ENCODE data around the gene TCEAL6. TPM values are rescaled to one million over a fixed set of nuclear protein-coding genes. Genes with fewer than 3 reads are reported as not detected.
"Not testable (repeated sequence)": the region's sequence is repeated elsewhere in the genome, so short reads cannot be mapped to it uniquely, and the experiment has no call there.

TCEAL6 gene
- not detected in 2 replicates for total RNA-seq

- intact Hi-C loops (cut with micrococcal nuclease) = not testable (repeated sequence)
These were observed at the start of gene TCEAL6 for GRCh38 chrX:102142274-102142673. TSS of gene TCEAL6 (minus strand) at chrX:102142481.

GRCh38 chrX:102185967-102186720 lies 43.9 kb upstream of the TCEAL6 start:
- intact Hi-C loops (cut with micrococcal nuclease) = no loop called here

GRCh38 chrX:102155806-102156179 lies 13.5 kb upstream of the TCEAL6 start, which contains the start of gene BEX5:
TSS of gene BEX5 (minus strand) at chrX:102155977. CDS start at chrX:102154265, 1,712 bp downstream.
- intact Hi-C loops (cut with micrococcal nuclease) = loop anchor here (2.0 to 5.0 kb wide), 2 partner anchors 223 to 741 kb away; partner anchors contain the start of gene ZMAT1

- intact Hi-C loops (cut with micrococcal nuclease) = loop anchor here (2.0 to 5.0 kb wide), 2 partner anchors 223 to 740 kb away; partner anchors contain the start of gene ZMAT1
These were observed 12.9 kb upstream of the TCEAL6 start for GRCh38 chrX:102154900-102155805.

- intact Hi-C loops (cut with micrococcal nuclease) = loop anchor here (2.0 kb wide), 1 partner anchor 740 kb away; no protein-coding TSS in a partner anchor
These were observed 12.1 kb upstream of the TCEAL6 start for GRCh38 chrX:102154218-102154860.

GRCh38 chrX:102141631-102142030 lies 650 bp downstream of the TCEAL6 start:
- intact Hi-C loops (cut with micrococcal nuclease) = not testable (repeated sequence)

GRCh38 chrX:102140876-102141275 lies 1.4 kb downstream of the TCEAL6 start:
- intact Hi-C loops (cut with micrococcal nuclease) = not testable (repeated sequence)

GRCh38 chrX:102138064-102138463 lies 4.2 kb downstream of the TCEAL6 start:
- intact Hi-C loops (cut with micrococcal nuclease) = no loop called here

- intact Hi-C loops (cut with micrococcal nuclease) = no loop called here
These were observed 12.8 kb downstream of the TCEAL6 start for GRCh38 chrX:102129473-102129872.

- intact Hi-C loops (cut with micrococcal nuclease) = no loop called here
These were observed 15.4 kb downstream of the TCEAL6 start for GRCh38 chrX:102126863-102127262.

GRCh38 chrX:102126080-102126818 lies 16.0 kb downstream of the TCEAL6 start:
- intact Hi-C loops (cut with micrococcal nuclease) = not testable (repeated sequence)

GRCh38 chrX:102125436-102125835 lies 16.8 kb downstream of the TCEAL6 start, which contains the start of gene TCEAL2:
TSS of gene TCEAL2 (plus strand) at chrX:102125679. CDS start at chrX:102126831, 1,152 bp downstream.
- intact Hi-C loops (cut with micrococcal nuclease) = not testable (repeated sequence)

- intact Hi-C loops (cut with micrococcal nuclease) = not testable (repeated sequence)
These were observed 17.3 kb downstream of the TCEAL6 start for GRCh38 chrX:102125014-102125413.

- intact Hi-C loops (cut with micrococcal nuclease) = no loop called here
These were observed 26.5 kb downstream of the TCEAL6 start for GRCh38 chrX:102115748-102116147.

- intact Hi-C loops (cut with micrococcal nuclease) = no loop called here
These were observed 28.9 kb downstream of the TCEAL6 start for GRCh38 chrX:102113367-102113766.

Other genes starting within 250 kb of the TCEAL6 start
- gene ZMAT1, start 210.5 kb downstream of the TCEAL6 start, total RNA-seq = 3.7 and 3.8 TPM in 2 replicates
- not detected in 2 replicates for gene TCEAL2, start 16.8 kb downstream of the TCEAL6 start, total RNA-seq
- gene BEX5, start 13.5 kb upstream of the TCEAL6 start, total RNA-seq = 1.7 and 2.1 TPM in 2 replicates
- gene TCP11X1, start 72.8 kb upstream of the TCEAL6 start, total RNA-seq = not detected in 2 replicates
- not detected in 2 replicates for gene NXF2, start 104.7 kb upstream of the TCEAL6 start, total RNA-seq

Measured in T-helper 2 cell treated with Interferon-gamma antibody and Interleukin-4, amounts not matched to agents 100 ng/mL and 5 ng/mL, for 36 hours (primary cell).